ENCODE data around the gene GREB1.

The GREB1 gene, protein sequence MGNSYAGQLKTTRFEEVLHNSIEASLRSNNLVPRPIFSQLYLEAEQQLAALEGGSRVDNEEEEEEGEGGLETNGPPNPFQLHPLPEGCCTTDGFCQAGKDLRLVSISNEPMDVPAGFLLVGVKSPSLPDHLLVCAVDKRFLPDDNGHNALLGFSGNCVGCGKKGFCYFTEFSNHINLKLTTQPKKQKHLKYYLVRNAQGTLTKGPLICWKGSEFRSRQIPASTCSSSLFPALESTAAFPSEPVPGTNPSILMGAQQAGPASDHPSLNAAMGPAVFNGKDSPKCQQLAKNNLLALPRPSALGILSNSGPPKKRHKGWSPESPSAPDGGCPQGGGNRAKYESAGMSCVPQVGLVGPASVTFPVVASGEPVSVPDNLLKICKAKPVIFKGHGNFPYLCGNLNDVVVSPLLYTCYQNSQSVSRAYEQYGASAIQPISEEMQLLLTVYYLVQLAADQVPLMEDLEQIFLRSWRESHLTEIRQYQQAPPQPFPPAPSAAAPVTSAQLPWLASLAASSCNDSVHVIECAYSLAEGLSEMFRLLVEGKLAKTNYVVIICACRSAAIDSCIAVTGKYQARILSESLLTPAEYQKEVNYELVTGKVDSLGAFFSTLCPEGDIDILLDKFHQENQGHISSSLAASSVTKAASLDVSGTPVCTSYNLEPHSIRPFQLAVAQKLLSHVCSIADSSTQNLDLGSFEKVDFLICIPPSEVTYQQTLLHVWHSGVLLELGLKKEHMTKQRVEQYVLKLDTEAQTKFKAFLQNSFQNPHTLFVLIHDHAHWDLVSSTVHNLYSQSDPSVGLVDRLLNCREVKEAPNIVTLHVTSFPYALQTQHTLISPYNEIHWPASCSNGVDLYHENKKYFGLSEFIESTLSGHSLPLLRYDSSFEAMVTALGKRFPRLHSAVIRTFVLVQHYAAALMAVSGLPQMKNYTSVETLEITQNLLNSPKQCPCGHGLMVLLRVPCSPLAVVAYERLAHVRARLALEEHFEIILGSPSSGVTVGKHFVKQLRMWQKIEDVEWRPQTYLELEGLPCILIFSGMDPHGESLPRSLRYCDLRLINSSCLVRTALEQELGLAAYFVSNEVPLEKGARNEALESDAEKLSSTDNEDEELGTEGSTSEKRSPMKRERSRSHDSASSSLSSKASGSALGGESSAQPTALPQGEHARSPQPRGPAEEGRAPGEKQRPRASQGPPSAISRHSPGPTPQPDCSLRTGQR (N-terminal part only)

GRCh38 chr2:11533278-11534070 lies at the start of gene GREB1:
TSS of gene GREB1 (plus strand) at chr2:11534045. CDS start at chr2:11556615, 22,570 bp downstream.
- no peak for DNase-seq (ENCODE audit: low read depth, low spot score)

- no peak for DNase-seq (ENCODE audit: low read depth, low spot score)
Measured at GRCh38 chr2:11488809-11489208, 45.0 kb upstream of the GREB1 start.

- no peak for DNase-seq (ENCODE audit: low read depth, low spot score)
Measured at GRCh38 chr2:11490194-11490593, 43.7 kb upstream of the GREB1 start.

DNA sequence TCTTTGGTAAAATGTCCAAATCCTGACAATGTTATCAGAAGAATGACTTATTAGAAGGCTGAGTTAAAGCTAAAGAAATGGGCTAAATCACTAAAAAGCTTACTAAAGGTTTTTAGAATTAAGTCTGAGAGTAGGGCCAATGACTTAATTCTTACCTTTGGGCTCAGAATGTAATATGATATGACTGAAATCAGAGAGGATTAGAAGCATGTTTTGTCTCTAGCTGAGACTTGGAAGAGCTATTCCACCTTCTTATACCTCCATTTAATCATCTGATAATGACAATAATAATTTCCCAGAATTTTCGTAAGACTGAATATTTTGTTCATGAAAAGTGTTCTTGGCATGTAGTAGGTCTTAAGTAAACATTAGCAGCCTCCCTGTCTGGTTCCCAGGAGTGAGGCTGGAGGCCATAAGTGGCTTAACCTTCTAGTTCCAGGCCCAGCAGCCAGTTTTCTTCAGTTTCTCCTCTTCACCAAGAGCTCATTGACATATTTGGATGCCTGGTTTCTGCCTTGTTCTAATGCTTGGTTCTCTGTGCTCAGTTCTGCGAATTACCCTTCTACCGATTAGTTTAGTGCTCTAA lies 42.4 kb upstream of the GREB1 start:
- no peak for DNase-seq (ENCODE audit: low read depth, low spot score)

DNA sequence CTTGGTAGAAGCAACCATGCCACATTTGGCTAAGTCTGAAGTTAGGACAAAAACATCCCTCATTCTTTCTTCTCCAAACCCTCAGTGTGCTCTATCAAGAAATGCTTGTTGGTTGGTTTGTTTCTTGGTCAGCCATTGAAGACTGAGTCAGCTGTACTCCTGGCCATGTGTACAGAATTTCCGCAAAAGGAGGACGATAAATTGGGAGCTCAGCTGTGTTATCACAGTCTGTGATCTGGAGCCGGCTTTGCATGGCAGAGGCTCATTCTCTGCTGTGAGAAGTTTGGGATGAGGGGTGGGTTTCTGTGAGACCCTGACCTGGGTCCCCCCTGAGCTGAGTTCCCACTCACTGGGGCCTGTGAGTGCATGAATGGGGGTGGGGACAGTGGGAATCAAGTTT lies 41.6 kb upstream of the GREB1 start:
- DNase-seq (ENCODE audit: low read depth, low spot score), result no peak

GRCh38 chr2:11492720-11493119 lies 41.1 kb upstream of the GREB1 start:
- no peak for DNase-seq (ENCODE audit: low read depth, low spot score)

DNA sequence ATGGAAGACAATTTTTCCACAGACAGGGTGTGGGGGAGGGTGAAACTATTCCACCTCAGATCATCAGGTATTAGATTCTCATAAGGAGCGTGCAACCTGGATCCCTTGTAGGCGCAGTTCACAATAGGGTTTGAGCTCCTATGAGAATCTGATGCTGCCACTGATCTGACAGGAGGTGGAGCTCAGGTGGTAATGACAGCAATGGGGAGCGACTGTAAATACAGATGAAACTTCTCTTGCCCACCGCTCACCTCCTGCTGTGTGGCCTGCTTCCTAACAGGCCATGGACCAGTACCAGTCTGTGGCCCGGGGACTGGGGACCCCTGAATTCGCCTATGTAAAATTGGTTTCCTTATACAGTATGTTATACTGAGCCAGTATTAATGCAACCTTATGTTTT lies 40.6 kb upstream of the GREB1 start:
- no peak for DNase-seq (ENCODE audit: low read depth, low spot score)

GRCh38 chr2:11494310-11494709 lies 39.5 kb upstream of the GREB1 start:
- DNase-seq (ENCODE audit: low read depth, low spot score), result no peak

DNA sequence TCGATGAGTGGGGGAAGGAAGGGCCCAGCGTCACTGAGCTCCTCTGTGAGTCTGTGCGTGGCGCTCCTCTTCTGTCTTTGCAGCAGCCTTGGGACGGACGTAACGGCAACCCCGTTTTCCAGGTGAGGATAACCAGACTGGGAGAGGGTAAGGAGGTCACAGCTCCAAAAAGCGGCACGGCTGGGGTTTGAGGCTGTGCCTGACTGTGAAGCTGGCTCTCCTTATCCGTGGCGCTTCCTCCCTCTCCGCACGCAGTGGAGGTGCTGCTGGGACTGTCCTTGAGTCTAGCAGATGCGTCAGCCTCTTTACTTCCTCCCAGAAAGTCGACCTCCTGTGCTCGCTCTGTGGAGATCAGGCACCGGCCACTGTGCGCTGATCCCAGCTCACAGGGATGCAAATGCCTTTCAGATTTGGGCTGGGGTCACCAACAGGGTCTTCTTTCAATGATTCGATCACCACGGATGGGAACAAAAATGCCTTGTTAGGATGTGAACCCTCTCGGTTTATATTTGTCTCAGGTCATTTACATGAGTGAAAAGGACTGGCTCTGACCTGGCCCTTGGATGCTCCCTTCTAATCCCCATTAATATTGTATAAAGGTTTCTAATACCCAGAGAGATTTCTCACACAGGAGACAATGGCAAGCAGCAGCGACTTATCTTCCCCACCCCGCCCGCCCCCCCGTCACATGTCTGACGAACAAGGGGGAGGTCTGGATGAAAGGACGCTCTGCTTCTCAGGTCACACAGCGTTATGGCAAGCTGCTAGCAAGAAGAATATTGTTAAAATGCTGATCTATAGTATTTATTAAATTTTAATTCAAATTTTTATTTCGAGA lies 37.8 kb upstream of the GREB1 start:
- no peak for DNase-seq (ENCODE audit: low read depth, low spot score)

- no peak for DNase-seq (ENCODE audit: low read depth, low spot score)
Measured at GRCh38 chr2:11498543-11499034, 35.3 kb upstream of the GREB1 start.

DNA sequence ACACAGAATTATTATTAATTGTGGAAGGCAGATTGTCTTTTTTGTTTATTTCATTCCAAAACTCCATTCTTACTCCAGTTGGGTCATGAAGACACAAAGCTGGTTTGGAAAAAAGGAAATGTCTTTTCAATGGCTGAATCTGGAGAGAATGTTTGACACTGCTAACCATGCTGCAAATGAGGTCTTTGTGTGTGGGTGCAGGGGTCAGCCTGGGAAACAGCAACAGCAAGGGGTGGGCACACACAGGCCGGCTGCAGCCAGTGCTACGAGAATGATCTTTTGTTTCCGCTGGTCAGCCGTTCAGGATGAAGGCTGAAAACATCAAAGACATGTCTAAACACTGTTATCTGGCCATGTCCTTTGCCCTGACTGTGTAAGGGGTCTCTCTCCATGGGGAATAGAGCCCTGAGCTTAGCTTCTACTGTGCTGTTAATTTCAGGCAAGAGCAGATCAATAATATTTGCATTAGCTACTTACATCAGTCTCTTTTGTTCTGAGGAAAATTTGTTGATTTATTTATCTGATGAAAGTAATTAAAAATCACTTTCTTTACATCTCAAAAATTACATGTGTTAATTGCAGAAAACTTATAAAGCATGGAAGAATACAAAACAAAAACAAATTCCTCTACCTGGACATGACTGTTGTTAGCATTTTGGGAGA lies 34.6 kb upstream of the GREB1 start:
- no peak for DNase-seq (ENCODE audit: low read depth, low spot score)

DNA sequence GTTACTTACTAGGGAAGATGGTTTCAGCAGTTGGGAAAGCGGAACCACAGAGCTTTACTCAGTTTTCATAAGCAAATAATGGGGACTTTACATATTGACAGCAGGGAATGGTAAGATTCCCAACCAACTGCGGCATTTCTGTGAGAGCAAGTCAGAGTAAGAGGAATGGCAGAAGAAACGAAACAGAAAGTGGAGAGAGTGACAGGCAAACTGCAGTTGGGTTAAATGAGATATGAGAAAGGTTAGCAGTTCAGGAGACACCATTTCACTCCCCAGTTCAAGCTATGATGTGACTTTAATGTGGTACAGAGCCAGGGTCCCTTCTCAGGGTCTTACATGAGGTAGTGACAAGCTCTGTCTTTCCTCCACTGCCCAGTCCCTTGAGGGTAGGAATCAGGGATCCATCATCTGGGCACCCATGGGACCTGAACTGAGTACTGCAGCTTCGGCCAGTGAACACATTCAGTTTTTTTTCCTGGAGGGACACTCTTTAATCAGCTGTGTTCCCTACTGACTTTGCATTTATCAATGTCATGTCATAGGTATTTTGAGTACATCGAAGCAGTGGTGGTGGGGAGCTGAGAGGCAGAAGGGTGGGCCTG lies 33.0 kb upstream of the GREB1 start:
- DNase-seq (ENCODE audit: low read depth, low spot score), result no peak

DNA sequence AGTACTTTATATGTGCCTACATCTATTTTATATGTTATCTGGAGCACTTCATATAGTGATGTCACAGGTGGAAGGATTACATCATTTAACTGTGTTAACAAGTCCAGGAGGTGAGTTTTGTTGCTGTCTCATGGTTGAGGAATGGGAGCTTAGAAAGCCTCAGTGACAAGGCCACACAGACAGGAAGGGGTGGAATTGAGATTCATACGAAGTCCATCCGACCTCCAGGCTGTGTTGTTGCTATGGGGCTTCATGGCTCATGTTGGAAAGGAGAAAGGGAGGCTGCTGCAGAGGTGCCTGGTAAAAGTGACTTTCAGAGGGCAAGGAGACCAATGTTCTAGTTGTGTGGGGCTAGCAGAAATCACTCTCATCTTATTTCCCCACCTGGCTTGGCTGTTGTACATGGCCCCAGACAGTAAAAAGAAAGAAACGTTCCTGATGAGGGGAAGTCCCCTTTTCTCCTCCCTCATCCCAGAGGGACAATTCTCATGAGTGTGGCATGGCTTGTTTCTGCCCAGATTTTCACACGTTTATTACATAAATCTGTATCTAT lies 31.0 kb upstream of the GREB1 start:
- DNase-seq (ENCODE audit: low read depth, low spot score), result no peak

DNA sequence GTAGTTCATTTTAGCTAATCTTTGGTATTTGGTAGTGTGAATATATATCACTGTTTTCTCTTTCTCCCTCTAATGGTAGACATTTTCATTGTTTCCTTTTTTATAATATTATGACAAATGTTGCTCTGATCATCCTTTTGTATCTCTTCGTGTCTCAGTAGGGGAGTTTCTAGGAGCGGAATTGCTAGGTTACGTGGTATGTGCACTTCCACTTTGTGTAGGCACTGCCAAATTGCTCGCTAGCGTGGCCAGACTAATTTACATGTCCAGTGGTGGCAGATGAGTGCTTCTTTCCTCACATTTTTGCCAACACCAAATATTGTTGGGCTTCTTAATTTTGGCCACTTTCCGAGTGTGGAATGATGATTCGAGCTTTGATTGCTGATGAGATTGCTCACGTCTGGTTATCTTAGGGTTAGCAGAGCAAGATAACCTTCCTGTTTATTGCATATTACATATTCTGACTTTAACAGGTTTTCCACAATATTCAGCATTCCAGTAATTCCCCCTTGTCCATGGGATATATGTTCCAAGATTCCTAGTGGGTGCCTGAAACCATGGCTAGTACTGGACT lies 30.4 kb upstream of the GREB1 start:
- DNase-seq (ENCODE audit: low read depth, low spot score), result no peak

DNA sequence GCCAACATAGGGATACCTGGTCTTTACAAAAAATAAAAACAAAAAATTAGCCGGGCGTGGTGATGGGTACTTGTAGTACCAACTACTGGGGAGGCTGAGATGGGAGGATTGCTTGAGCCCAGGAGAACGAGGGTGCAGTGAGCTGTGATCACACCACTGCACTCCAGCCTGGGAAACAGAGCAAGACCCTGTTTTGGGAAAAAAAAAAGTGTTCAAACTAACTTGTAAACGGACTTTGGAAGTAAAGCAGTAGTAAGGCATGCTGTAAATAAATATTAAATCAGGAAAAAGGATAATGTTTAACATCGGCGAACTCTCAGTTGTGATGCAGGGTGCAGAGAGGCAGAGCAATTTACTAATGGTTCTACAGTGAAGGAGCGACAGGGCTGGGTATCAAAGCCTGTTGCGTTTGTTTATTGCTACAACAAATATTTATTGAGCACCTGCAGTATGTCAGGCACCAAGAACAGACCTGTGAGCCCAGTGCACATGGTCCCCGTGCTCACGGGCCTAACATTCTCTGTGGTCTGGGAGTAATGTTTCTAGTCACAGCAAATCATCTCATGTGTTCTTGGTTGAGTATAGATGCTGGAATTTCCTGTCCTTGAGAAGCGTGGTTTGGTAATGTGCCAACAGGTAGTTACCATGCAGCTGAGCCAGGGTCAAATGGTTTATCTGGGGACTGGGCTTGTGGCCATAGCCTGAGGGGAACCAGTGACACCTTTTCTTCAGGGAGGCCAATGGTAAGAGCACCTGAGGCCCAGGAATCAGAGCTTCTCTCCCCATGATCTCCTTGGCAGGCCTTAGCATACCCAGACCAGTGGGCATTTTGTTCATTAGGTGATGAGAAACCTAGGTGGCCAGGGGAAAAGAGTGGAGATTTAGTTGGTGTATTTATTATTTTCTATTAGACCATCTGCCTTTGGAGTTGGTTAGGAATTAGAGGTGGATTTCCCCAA lies 27.9 kb upstream of the GREB1 start:
- DNase-seq (ENCODE audit: low read depth, low spot score), result no peak

DNA sequence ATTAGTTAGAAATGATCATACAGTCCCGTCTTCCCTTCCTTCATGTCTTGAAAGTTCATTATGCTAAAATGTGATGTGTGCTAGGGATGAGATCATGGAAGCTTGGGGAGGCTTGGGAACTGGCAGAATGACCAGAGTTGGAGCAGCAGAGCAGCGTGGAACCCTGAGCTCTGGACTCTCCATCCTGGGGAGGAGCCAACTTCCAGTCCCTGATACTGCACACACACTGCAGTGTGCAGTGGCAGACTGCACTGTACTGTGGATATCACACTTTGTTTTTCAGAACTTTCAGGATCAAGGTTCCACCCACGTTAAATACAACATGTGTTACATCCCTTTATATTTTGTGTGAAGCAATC lies 27.3 kb upstream of the GREB1 start:
- DNase-seq (ENCODE audit: low read depth, low spot score), result no peak

DNA sequence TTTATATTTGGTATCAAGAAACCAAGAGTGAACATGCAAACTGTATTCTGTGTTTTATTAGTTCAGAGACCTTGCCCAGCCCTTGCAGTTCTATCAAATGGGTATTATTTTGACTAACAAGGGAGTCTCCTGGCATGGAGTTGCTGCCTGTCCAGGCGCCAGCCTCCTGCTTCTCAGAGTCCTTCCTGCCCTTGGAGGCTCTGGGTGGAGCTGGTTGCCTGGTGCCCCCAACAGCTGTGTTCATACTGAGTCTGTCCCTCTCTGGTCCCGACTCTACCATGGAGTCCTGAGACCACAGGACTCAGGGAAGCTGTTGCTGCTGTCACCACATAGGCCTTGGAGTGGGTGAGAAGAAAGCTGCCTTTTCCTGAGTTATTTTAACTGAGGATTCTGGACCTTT lies 26.3 kb upstream of the GREB1 start:
- no peak for DNase-seq (ENCODE audit: low read depth, low spot score)
